ENCODE data around the gene ARSG. TPM values are rescaled to one million over a fixed set of nuclear protein-coding genes. Genes with fewer than 3 reads are reported as not detected.

Gene ARSG
- total RNA-seq, 4 donors from 2014 or later = 9.1 to 28.3 (median 18.1) TPM

- intact Hi-C loops (cut with DNase I) = no loop called here
- TF ChIP-seq POLR2A (IDR thresholded peaks at IDR 0.05) = no peak
- H3K4me1 ChIP-seq = peaks cover 4 to 18% of the 10 kb centered on the region in 2 donors
- peak overlapping the region in 1 of 3 donors; percentile 21 for H3K27ac ChIP-seq
- no peak overlapping the region for H3K4me3 ChIP-seq (replicated peaks in 1 of 3)
- DNase-seq = no peak
- H3K27me3 ChIP-seq = no peaks in the 10 kb centered on the region
- H3K36me3 ChIP-seq = no peaks in the 10 kb centered on the region
- H3K9me3 ChIP-seq = no peaks in the 10 kb centered on the region
- WGBS, 2 donors = 70 to 80% methylated on average over 1 of the region's 1 CpG
These were observed 93.2 kb downstream of the ARSG start for GRCh38 chr17:68384471-68384870.

GRCh38 chr17:68384941-68385340 lies 93.6 kb downstream of the ARSG start:
- TF ChIP-seq POLR2A (IDR thresholded peaks at IDR 0.05) = no peak
- no peak for TF ChIP-seq CTCF (IDR thresholded peaks at IDR 0.05)
- H3K4me1 ChIP-seq = peaks cover 4 to 18% of the 10 kb centered on the region in 2 donors
- H3K4me3 ChIP-seq (replicated peaks in 1 of 3) = no peak overlapping the region
- H3K27ac ChIP-seq = peak overlapping the region in 1 of 3 donors; percentile 28
- no peaks in the 10 kb centered on the region for H3K27me3 ChIP-seq
- no peaks in the 10 kb centered on the region for H3K9me3 ChIP-seq
- WGBS, 2 donors = 89 to 97% methylated on average over 4 of the region's 4 CpGs
- no peak for DNase-seq
- intact Hi-C loops (cut with DNase I) = no loop called here
- no peaks in the 10 kb centered on the region for H3K36me3 ChIP-seq

GRCh38 chr17:68385490-68386215 lies 94.4 kb downstream of the ARSG start:
- Histone ChIP-seq H3K27ac (peak overlapping the region; percentile 52 to 79 (median 64)), H3K36me3 (no peaks in the 10 kb centered on the region), H3K4me3 (replicated peaks in 1 of 3) (no peak overlapping the region), H3K4me1 (peaks cover 4 to 18% of the 10 kb centered on the region in 2 donors), H3K9me3 (no peaks in the 10 kb centered on the region), H3K27me3 (no peaks in the 10 kb centered on the region)
- TF ChIP-seq POLR2A (IDR thresholded peaks at IDR 0.05) = no peak
- TF ChIP-seq CTCF (IDR thresholded peaks at IDR 0.05) = no peak
- 87 to 89% methylated on average over 7 to 8 of the region's 8 CpGs for WGBS, 2 donors
- intact Hi-C loops (cut with DNase I) = no loop called here
- no peak for DNase-seq

GRCh38 chr17:68387435-68388218 lies 96.3 kb downstream of the ARSG start:
- no peak for DNase-seq
- no peaks in the 10 kb centered on the region for H3K9me3 ChIP-seq
- H3K36me3 ChIP-seq = no peaks in the 10 kb centered on the region
- H3K4me3 ChIP-seq (replicated peaks in 1 of 3) = no peak overlapping the region
- intact Hi-C loops (cut with DNase I) = no loop called here
- WGBS, 2 donors = 95 to 96% methylated on average over 6 of the region's 6 CpGs
- H3K4me1 ChIP-seq = peaks cover 4 to 18% of the 10 kb centered on the region in 2 donors
- no peaks in the 10 kb centered on the region for H3K27me3 ChIP-seq
- TF ChIP-seq POLR2A (IDR thresholded peaks at IDR 0.05) (no peak), CTCF (IDR thresholded peaks at IDR 0.05) (no peak)
- H3K27ac ChIP-seq = no peak overlapping the region

- DNase-seq = no peak
- 90 to 95% methylated on average over 7 of the region's 7 CpGs for WGBS, 2 donors
These were observed 97.7 kb downstream of the ARSG start for GRCh38 chr17:68389041-68389440.

More at GRCh38 chr17:68389041-68389440, 97.7 kb downstream of the ARSG start:
- Histone ChIP-seq H3K9me3 (no peaks in the 10 kb centered on the region), H3K4me3 (replicated peaks in 1 of 3) (no peak overlapping the region), H3K4me1 (peaks cover 4 to 18% of the 10 kb centered on the region in 2 donors), H3K36me3 (no peaks in the 10 kb centered on the region), H3K27me3 (no peaks in the 10 kb centered on the region), H3K27ac (no peak overlapping the region)
- TF ChIP-seq CTCF (IDR thresholded peaks at IDR 0.05) (no peak), POLR2A (IDR thresholded peaks at IDR 0.05) (no peak)
- intact Hi-C loops (cut with DNase I) = no loop called here
